MCF 10A (cell line): ENCODE data around the gene N4BP2L1. TPM values are rescaled to one million over a fixed set of nuclear protein-coding genes. Genes with fewer than 3 reads are reported as not detected.
"Not testable (repeated sequence)": the region's sequence is repeated elsewhere in the genome, so short reads cannot be mapped to it uniquely, and the experiment has no call there.

Experiments used
- BruUV-seq: library from RNA; stranded (reverse); fragments of 400-500 nt; replicated peaks from 2 replicates; lab custom pipeline; 2021; lab: Mats Ljungman, UMichigan
- CTCF ChIA-PET: fragments of 300-600 bp; sonication (Branson Sonifier 250); formaldehyde crosslinking; extraction: SDS; loops from one replicate; lab custom pipeline; 2021; ENCODE audit warnings: antibody characterized with exemption, inconsistent platforms; lab: Yijun Ruan, JAX
- POLR2A ChIA-PET: fragments of 300-600, 350-650 bp; sonication (Branson Sonifier 250); formaldehyde crosslinking; extraction: SDS; loops from one replicate; lab custom pipeline; 2020; ENCODE audit warnings: antibody characterized with exemption, inconsistent platforms; lab: Yijun Ruan, JAX
- DNase-seq: peaks from one replicate; pipeline ENCODE4 v3.0.0-alpha.2; 2018; ENCODE audit not compliant: unreplicated experiment
- H3K27ac Mint-ChIP-seq: one replicate; pipeline ENCODE4 v1.8.0; 2022; ENCODE audit warnings: mild to moderate bottlenecking, low read depth, mixed read lengths; ENCODE audit not compliant: unreplicated experiment
- H3K27me3 Mint-ChIP-seq: one replicate; pipeline ENCODE4 v1.8.0; 2022; ENCODE audit warnings: mixed read lengths; ENCODE audit not compliant: insufficient read depth, unreplicated experiment
- H3K36me3 Mint-ChIP-seq: one replicate; pipeline ENCODE4 v1.8.0; 2022; ENCODE audit warnings: mild to moderate bottlenecking, moderate library complexity, mixed read lengths; ENCODE audit not compliant: insufficient read depth, unreplicated experiment
- H3K4me1 Mint-ChIP-seq: one replicate; pipeline ENCODE4 v1.8.0; 2022; ENCODE audit warnings: mixed read lengths; ENCODE audit not compliant: insufficient read depth, unreplicated experiment
- H3K4me3 Mint-ChIP-seq: one replicate; pipeline ENCODE4 v1.8.0; 2022; ENCODE audit warnings: mild to moderate bottlenecking, moderate library complexity, mixed read lengths; ENCODE audit not compliant: unreplicated experiment
- H3K9me3 Mint-ChIP-seq: one replicate; pipeline ENCODE4 v1.8.0; 2022; ENCODE audit warnings: mixed read lengths; ENCODE audit not compliant: unreplicated experiment
- intact Hi-C: fragments of 100-400 bp; cut with micrococcal nuclease; formaldehyde crosslinking; loops from 2 replicates; pipeline ENCODE4 v1.14.1; 2022
- total RNA-seq: library from RNA; stranded (reverse); gene quantifications from 2 replicates; pipeline ENCODE4 v1.2.3, GENCODE V29; 2022
- TF ChIP-seq, protein P1 (sequence below): fragments of 200-600 bp; IDR thresholded peaks from one replicate; pipeline ENCODE4 v1.8.0; 2022; ENCODE audit warnings: antibody characterized with exemption, mild to moderate bottlenecking; ENCODE audit not compliant: unreplicated experiment

The N4BP2L1 gene
- total RNA-seq, 1 experiment from 2014 or later = 1.6 TPM

GRCh38 chr13:32354040-32354439, 73.9 kb downstream of the N4BP2L1 start:
- Mint-ChIP-seq H3K4me3 (no peak overlapping the region), H3K27me3 (no peaks in the 10 kb centered on the region), H3K9me3 (no peaks in the 10 kb centered on the region), H3K4me1 (no peaks in the 10 kb centered on the region), H3K36me3 (peaks cover 15% of the 10 kb centered on the region), H3K27ac (no peak overlapping the region)
- no peak for DNase-seq
- CTCF ChIA-PET = no interaction called here
- intact Hi-C loops = no loop called here
- POLR2A ChIA-PET = no interaction called here
- TF ChIP-seq, protein P1, sequence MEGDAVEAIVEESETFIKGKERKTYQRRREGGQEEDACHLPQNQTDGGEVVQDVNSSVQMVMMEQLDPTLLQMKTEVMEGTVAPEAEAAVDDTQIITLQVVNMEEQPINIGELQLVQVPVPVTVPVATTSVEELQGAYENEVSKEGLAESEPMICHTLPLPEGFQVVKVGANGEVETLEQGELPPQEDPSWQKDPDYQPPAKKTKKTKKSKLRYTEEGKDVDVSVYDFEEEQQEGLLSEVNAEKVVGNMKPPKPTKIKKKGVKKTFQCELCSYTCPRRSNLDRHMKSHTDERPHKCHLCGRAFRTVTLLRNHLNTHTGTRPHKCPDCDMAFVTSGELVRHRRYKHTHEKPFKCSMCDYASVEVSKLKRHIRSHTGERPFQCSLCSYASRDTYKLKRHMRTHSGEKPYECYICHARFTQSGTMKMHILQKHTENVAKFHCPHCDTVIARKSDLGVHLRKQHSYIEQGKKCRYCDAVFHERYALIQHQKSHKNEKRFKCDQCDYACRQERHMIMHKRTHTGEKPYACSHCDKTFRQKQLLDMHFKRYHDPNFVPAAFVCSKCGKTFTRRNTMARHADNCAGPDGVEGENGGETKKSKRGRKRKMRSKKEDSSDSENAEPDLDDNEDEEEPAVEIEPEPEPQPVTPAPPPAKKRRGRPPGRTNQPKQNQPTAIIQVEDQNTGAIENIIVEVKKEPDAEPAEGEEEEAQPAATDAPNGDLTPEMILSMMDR = no peak
- BruUV-seq = no TSS peak

DNA sequence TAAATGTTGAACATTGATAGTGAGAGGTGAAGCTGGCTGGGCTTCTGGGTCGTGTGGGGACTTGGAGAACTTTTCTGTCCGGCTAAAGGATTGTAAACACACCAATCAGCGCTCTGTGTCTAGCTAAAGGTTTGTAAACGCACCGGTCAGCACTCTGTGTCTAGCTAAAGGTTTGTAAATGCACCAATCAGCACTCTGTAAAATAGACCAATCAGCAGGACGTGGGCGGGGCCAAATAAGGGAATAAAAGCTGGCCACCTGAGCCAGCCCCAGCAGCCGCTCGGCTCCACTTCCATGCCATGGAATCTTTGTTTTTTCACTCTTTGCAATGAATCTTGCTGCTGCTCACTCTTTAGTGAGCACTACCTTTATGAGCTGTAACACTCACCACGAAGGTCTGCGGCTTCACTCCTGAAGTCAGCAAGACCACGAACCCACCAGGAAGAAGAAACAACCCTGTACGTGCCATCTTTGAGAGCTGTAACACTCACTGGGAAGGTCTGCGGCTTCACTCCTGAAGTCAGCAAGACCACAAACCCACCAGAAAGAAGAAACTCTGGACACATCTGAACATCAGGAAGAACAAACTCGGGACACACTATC, 77.0 kb downstream of the N4BP2L1 start:
- H3K27me3 Mint-ChIP-seq, BruUV-seq, DNase-seq, H3K9me3 Mint-ChIP-seq, H3K4me3 Mint-ChIP-seq, H3K4me1 Mint-ChIP-seq, CTCF ChIA-PET, intact Hi-C loops, H3K27ac Mint-ChIP-seq: not testable (repeated sequence)
- peaks cover 16% of the 10 kb centered on the region for H3K36me3 Mint-ChIP-seq
- POLR2A ChIA-PET = interaction anchor here (0.9 kb wide), 1 partner anchor 12 kb away, joined by 3 read pairs; no protein-coding TSS in a partner anchor

Other genes starting within 250 kb of the N4BP2L1 start
- not detected in 2 replicates for gene ZAR1L, start 112.8 kb downstream of the N4BP2L1 start, total RNA-seq
- gene BRCA2, start 112.6 kb downstream of the N4BP2L1 start, total RNA-seq = 7.9 and 11.9 TPM in 2 replicates
- gene N4BP2L2, start 110.7 kb upstream of the N4BP2L1 start, total RNA-seq = 113 and 132 TPM in 2 replicates
- 25.4 and 29.6 TPM in 2 replicates for gene PDS5B, start 158.3 kb upstream of the N4BP2L1 start, total RNA-seq